ENCODE data around the gene H2BW1. TPM values are rescaled to one million over a fixed set of nuclear protein-coding genes. Genes with fewer than 3 reads are reported as not detected.

The H2BW1 gene
- total RNA-seq, 1 donor from 2014 or later: not detected

- no peak overlapping the region for H3K9ac ChIP-seq
- H3K4me1 Mint-ChIP-seq: peaks cover 8% of the 10 kb centered on the region
- H3F3A ChIP-seq (ENCODE audit: low read depth): no peaks in the 10 kb centered on the region
- no peaks in the 10 kb centered on the region for H3K79me2 ChIP-seq (ENCODE audit: low read depth)
- H3K27me3 ChIP-seq: no peaks in the 10 kb centered on the region
- no peak for DNase-seq (ENCODE audit: low spot score)
- H3K36me3 Mint-ChIP-seq: no peaks in the 10 kb centered on the region
- H3K27ac ChIP-seq: no peak overlapping the region
- no peak overlapping the region for H3K4me3 Mint-ChIP-seq
- no peaks in the 10 kb centered on the region for H3K36me3 ChIP-seq
- H3K27ac Mint-ChIP-seq: no peak overlapping the region
- no peak overlapping the region for H3K4me2 ChIP-seq
- H4K20me1 ChIP-seq (ENCODE audit: low read depth): no peaks in the 10 kb centered on the region
- H3K9me3 ChIP-seq (ENCODE audit: low read depth): no peaks in the 10 kb centered on the region
- TF ChIP-seq EZH2phosphoT487 (IDR thresholded peaks at IDR 0.05): no peak
- TF ChIP-seq CTCF (IDR thresholded peaks at IDR 0.05): no peak
- no peak for TF ChIP-seq EZH2 (IDR thresholded peaks at IDR 0.05)
- peaks cover 2% of the 10 kb centered on the region for H3K9me3 Mint-ChIP-seq
- H2AFZ ChIP-seq (replicated peaks): no peak overlapping the region
- H3K27me3 Mint-ChIP-seq (ENCODE audit: insufficient read depth, low read depth): peaks cover 2% of the 10 kb centered on the region
- H3K4me3 ChIP-seq: no peak overlapping the region
- H3K4me1 ChIP-seq: no peaks in the 10 kb centered on the region
These were observed 32.1 kb upstream of the H2BW1 start for GRCh38 chrX:104045642-104046041.

- TF ChIP-seq CTCF (IDR thresholded peaks at IDR 0.05) (no peak), EZH2 (IDR thresholded peaks at IDR 0.05) (no peak), EZH2phosphoT487 (IDR thresholded peaks at IDR 0.05) (no peak)
- Histone ChIP-seq H3K27me3 (no peaks in the 10 kb centered on the region), H3K9me3 (ENCODE audit: low read depth) (no peaks in the 10 kb centered on the region), H3F3A (ENCODE audit: low read depth) (no peaks in the 10 kb centered on the region), H3K79me2 (ENCODE audit: low read depth) (no peaks in the 10 kb centered on the region), H3K4me1 (no peaks in the 10 kb centered on the region), H4K20me1 (ENCODE audit: low read depth) (no peaks in the 10 kb centered on the region), H3K9ac (no peak overlapping the region), H3K4me3 (no peak overlapping the region), H3K4me2 (no peak overlapping the region), H2AFZ (replicated peaks) (no peak overlapping the region), H3K27ac (no peak overlapping the region), H3K36me3 (no peaks in the 10 kb centered on the region)
- Mint-ChIP-seq H3K4me1 (peaks cover 8% of the 10 kb centered on the region), H3K9me3 (peaks cover 2% of the 10 kb centered on the region), H3K27me3 (ENCODE audit: insufficient read depth, low read depth) (no peaks in the 10 kb centered on the region), H3K27ac (no peak overlapping the region), H3K4me3 (no peak overlapping the region), H3K36me3 (no peaks in the 10 kb centered on the region)
- no peak for DNase-seq (ENCODE audit: low spot score)
These were observed 27.5 kb upstream of the H2BW1 start for GRCh38 chrX:104041003-104041402.

GRCh38 chrX:104039689-104040505 lies 26.4 kb upstream of the H2BW1 start, which contains the start of gene H2BW2:
H2BW2 (plus strand) TSS chrX:104039956; CDS start chrX:104039995, 39 bp downstream.
- DNase-seq (ENCODE audit: low spot score): no peak
- TF ChIP-seq EZH2phosphoT487 (IDR thresholded peaks at IDR 0.05) (no peak), CTCF (IDR thresholded peaks at IDR 0.05) (no peak), EZH2 (IDR thresholded peaks at IDR 0.05) (no peak)
- H3K27ac Mint-ChIP-seq: no peak within 1 kb of the TSS
- no peaks in the 10 kb centered on the region for H3K36me3 Mint-ChIP-seq
- Histone ChIP-seq H3K9ac (no peak within 1 kb of the TSS), H3K4me3 (no peak within 1 kb of the TSS), H3K79me2 (ENCODE audit: low read depth) (no peaks in the 10 kb centered on the region), H4K20me1 (ENCODE audit: low read depth) (no peaks in the 10 kb centered on the region), H2AFZ (replicated peaks) (no peak within 1 kb of the TSS), H3K4me1 (no peaks in the 10 kb centered on the region), H3K27ac (no peak within 1 kb of the TSS), H3F3A (ENCODE audit: low read depth) (no peaks in the 10 kb centered on the region), H3K4me2 (no peak within 1 kb of the TSS), H3K9me3 (ENCODE audit: low read depth) (no peaks in the 10 kb centered on the region), H3K27me3 (no peaks in the 10 kb centered on the region), H3K36me3 (no peaks in the 10 kb centered on the region)
- no peak within 1 kb of the TSS for H3K4me3 Mint-ChIP-seq
- H3K27me3 Mint-ChIP-seq (ENCODE audit: insufficient read depth, low read depth): no peaks in the 10 kb centered on the region
- H3K9me3 Mint-ChIP-seq: peaks cover 3% of the 10 kb centered on the region
- H3K4me1 Mint-ChIP-seq: peaks cover 8% of the 10 kb centered on the region

All from neural progenitor cell (in vitro differentiated cells).